ENCODE results near the gene SLC25A27. TPM values are rescaled to one million over a fixed set of nuclear protein-coding genes. Genes with fewer than 3 reads are reported as not detected.

SLC25A27 gene, protein sequence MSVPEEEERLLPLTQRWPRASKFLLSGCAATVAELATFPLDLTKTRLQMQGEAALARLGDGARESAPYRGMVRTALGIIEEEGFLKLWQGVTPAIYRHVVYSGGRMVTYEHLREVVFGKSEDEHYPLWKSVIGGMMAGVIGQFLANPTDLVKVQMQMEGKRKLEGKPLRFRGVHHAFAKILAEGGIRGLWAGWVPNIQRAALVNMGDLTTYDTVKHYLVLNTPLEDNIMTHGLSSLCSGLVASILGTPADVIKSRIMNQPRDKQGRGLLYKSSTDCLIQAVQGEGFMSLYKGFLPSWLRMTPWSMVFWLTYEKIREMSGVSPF
- polyA plus RNA-seq (2013, experiment 1 of 2), result 1.1 TPM
- 1.2 TPM for polyA plus RNA-seq (2013, experiment 2 of 2)

DNA sequence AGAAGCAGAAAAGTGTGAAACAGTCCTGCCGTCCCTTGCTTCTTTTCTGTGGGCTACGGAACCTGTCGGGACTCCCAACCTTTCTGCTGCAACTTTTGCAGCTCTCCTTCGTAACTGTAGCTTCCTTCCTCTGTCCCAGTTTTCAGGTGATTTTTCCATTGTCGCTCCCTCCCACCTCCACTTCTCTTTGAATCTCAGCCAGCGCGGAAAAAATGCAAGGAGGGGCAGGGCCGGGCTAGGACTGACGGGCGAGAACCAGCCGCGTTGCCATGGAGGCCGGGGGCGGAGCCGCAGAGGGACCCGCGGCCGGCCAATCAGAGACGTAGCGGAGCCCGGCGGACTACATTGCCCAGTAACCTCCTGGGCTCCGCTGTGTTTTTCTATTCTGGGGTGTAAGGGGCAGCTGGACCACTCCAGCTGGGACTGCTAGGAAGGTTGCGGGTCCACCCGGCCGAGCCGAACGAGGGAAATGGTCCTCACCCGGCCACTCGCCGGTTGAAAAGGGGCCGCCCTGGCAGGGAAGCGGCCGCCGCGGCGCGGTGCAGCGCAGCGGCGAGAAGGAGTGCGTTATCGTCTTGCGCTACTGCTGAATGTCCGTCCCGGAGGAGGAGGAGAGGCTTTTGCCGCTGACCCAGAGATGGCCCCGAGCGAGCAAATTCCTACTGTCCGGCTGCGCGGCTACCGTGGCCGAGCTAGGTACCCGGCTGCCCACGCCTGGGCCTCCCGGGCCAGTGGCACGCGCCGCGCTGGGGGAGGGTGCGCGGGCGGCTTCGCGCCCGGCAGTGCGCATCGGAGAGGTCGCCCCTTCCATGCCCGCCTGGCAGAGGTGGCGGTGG, at the start of gene SLC25A27, which contains the start of gene CYP39A1:
SLC25A27 (plus strand) TSS at position 373 of the 836 bp plus-strand sequence; CDS start at position 591, 218 bp downstream.
CYP39A1 (minus strand) TSS at position 216 of the 836 bp plus-strand sequence. CDS start 236 bp downstream, outside the sequence.
- Histone ChIP-seq H3K23ac (ENCODE audit: low read length) (no peak within 1 kb of the TSS), H2BK15ac (replicated peaks; ENCODE audit: low read depth) (no peak within 1 kb of the TSS), H3K4me2 (ENCODE audit: low read length) (peak within 1 kb of the TSS; percentile 93), H3K4ac (ENCODE audit: low read depth, low read length) (no peak within 1 kb of the TSS), H3K9ac (ENCODE audit: low read length) (peak within 1 kb of the TSS; percentile 70), H3K27me3 (ENCODE audit: insufficient read depth, low read length, poor library complexity) (no peaks in the 10 kb centered on the region), H3K18ac (ENCODE audit: low read length) (no peak within 1 kb of the TSS), H3K27ac (ENCODE audit: low read depth, low read length) (no peak within 1 kb of the TSS), H4K8ac (ENCODE audit: low read depth, low read length) (no peak within 1 kb of the TSS), H3K79me1 (ENCODE audit: low read length) (no peaks in the 10 kb centered on the region), H3K4me1 (ENCODE audit: control insufficient read depth, low read depth, low read length) (no peaks in the 10 kb centered on the region), H3K4me3 (ENCODE audit: low read length) (peak within 1 kb of the TSS; percentile 97), H2BK120ac (ENCODE audit: low read depth, low read length) (no peak within 1 kb of the TSS), H3K56ac (ENCODE audit: low read length) (peak within 1 kb of the TSS; percentile 77), H3K79me2 (ENCODE audit: control insufficient read depth, insufficient read depth, low read length) (no peaks in the 10 kb centered on the region), H2BK5ac (ENCODE audit: low read length) (no peak within 1 kb of the TSS), H2AK5ac (ENCODE audit: low read length) (no peak within 1 kb of the TSS), H4K5ac (ENCODE audit: low read length) (no peak within 1 kb of the TSS), H3K36me3 (ENCODE audit: control insufficient read depth, insufficient read depth, low read length) (no peaks in the 10 kb centered on the region)
- DNase-seq, result peak; percentile 96
- no CpG with 5 or more reads among the region's 72 CpGs for WGBS (ENCODE audit: extremely low coverage, insufficient coverage, low lambda C conversion rate)

- Histone ChIP-seq H3K4me1 (ENCODE audit: control insufficient read depth, low read depth, low read length) (no peaks in the 10 kb centered on the region), H4K8ac (ENCODE audit: low read depth, low read length) (no peak overlapping the region), H3K79me1 (ENCODE audit: low read length) (no peaks in the 10 kb centered on the region), H4K5ac (ENCODE audit: low read length) (no peak overlapping the region), H3K4me2 (ENCODE audit: low read length) (no peak overlapping the region), H3K18ac (ENCODE audit: low read length) (no peak overlapping the region), H3K27ac (ENCODE audit: low read depth, low read length) (no peak overlapping the region), H3K27me3 (ENCODE audit: insufficient read depth, low read length, poor library complexity) (no peaks in the 10 kb centered on the region), H2BK120ac (ENCODE audit: low read depth, low read length) (no peak overlapping the region), H3K9ac (ENCODE audit: low read length) (no peak overlapping the region), H2BK15ac (replicated peaks; ENCODE audit: low read depth) (no peak overlapping the region), H3K4me3 (ENCODE audit: low read length) (no peak overlapping the region), H2AK5ac (ENCODE audit: low read length) (no peak overlapping the region), H3K4ac (ENCODE audit: low read depth, low read length) (no peak overlapping the region), H3K56ac (ENCODE audit: low read length) (no peak overlapping the region), H2BK5ac (ENCODE audit: low read length) (no peak overlapping the region), H3K23ac (ENCODE audit: low read length) (no peak overlapping the region), H3K79me2 (ENCODE audit: control insufficient read depth, insufficient read depth, low read length) (no peaks in the 10 kb centered on the region), H3K36me3 (ENCODE audit: control insufficient read depth, insufficient read depth, low read length) (no peaks in the 10 kb centered on the region)
- DNase-seq, result no peak
- no CpG with 5 or more reads among the region's 3 CpGs for WGBS (ENCODE audit: extremely low coverage, insufficient coverage, low lambda C conversion rate)
Observed at GRCh38 chr6:46605091-46605797, 47.5 kb upstream of the SLC25A27 start.

GRCh38 chr6:46606338-46606737, 46.4 kb upstream of the SLC25A27 start:
- no peak overlapping the region for H2BK15ac ChIP-seq (replicated peaks; ENCODE audit: low read depth)
- H3K4ac ChIP-seq (ENCODE audit: low read depth, low read length), result no peak overlapping the region
- no peak overlapping the region for H2BK5ac ChIP-seq (ENCODE audit: low read length)
- H3K18ac ChIP-seq (ENCODE audit: low read length), result no peak overlapping the region
- H2AK5ac ChIP-seq (ENCODE audit: low read length), result no peak overlapping the region
- H4K5ac ChIP-seq (ENCODE audit: low read length), result no peak overlapping the region
- H3K36me3 ChIP-seq (ENCODE audit: control insufficient read depth, insufficient read depth, low read length), result no peaks in the 10 kb centered on the region
- no peak overlapping the region for H3K9ac ChIP-seq (ENCODE audit: low read length)
- no peak overlapping the region for H3K56ac ChIP-seq (ENCODE audit: low read length)
- no peak overlapping the region for H3K23ac ChIP-seq (ENCODE audit: low read length)
- no peak overlapping the region for H4K8ac ChIP-seq (ENCODE audit: low read depth, low read length)
- H3K27ac ChIP-seq (ENCODE audit: low read depth, low read length), result no peak overlapping the region
- H3K4me1 ChIP-seq (ENCODE audit: control insufficient read depth, low read depth, low read length), result no peaks in the 10 kb centered on the region
- no peak overlapping the region for H2BK120ac ChIP-seq (ENCODE audit: low read depth, low read length)
- no peak overlapping the region for H3K4me3 ChIP-seq (ENCODE audit: low read length)
- no peaks in the 10 kb centered on the region for H3K27me3 ChIP-seq (ENCODE audit: insufficient read depth, low read length, poor library complexity)
- no peaks in the 10 kb centered on the region for H3K79me2 ChIP-seq (ENCODE audit: control insufficient read depth, insufficient read depth, low read length)
- no peak for DNase-seq
- no peak overlapping the region for H3K4me2 ChIP-seq (ENCODE audit: low read length)
- WGBS (ENCODE audit: extremely low coverage, insufficient coverage, low lambda C conversion rate), result no CpG with 5 or more reads among the region's 3 CpGs
- H3K79me1 ChIP-seq (ENCODE audit: low read length), result no peaks in the 10 kb centered on the region

- WGBS (ENCODE audit: extremely low coverage, insufficient coverage, low lambda C conversion rate), result no CpG with 5 or more reads among the region's 3 CpGs
- Histone ChIP-seq H2BK5ac (ENCODE audit: low read length) (no peak overlapping the region), H3K36me3 (ENCODE audit: control insufficient read depth, insufficient read depth, low read length) (no peaks in the 10 kb centered on the region), H3K23ac (ENCODE audit: low read length) (no peak overlapping the region), H3K18ac (ENCODE audit: low read length) (no peak overlapping the region), H3K9ac (ENCODE audit: low read length) (no peak overlapping the region), H3K4me1 (ENCODE audit: control insufficient read depth, low read depth, low read length) (no peaks in the 10 kb centered on the region), H3K79me1 (ENCODE audit: low read length) (no peaks in the 10 kb centered on the region), H2AK5ac (ENCODE audit: low read length) (no peak overlapping the region), H3K4ac (ENCODE audit: low read depth, low read length) (no peak overlapping the region), H3K27ac (ENCODE audit: low read depth, low read length) (no peak overlapping the region), H3K27me3 (ENCODE audit: insufficient read depth, low read length, poor library complexity) (no peaks in the 10 kb centered on the region), H2BK15ac (replicated peaks; ENCODE audit: low read depth) (no peak overlapping the region), H4K5ac (ENCODE audit: low read length) (no peak overlapping the region), H3K4me2 (ENCODE audit: low read length) (no peak overlapping the region), H3K4me3 (ENCODE audit: low read length) (no peak overlapping the region), H3K56ac (ENCODE audit: low read length) (no peak overlapping the region), H3K79me2 (ENCODE audit: control insufficient read depth, insufficient read depth, low read length) (no peaks in the 10 kb centered on the region), H4K8ac (ENCODE audit: low read depth, low read length) (no peak overlapping the region), H2BK120ac (ENCODE audit: low read depth, low read length) (no peak overlapping the region)
- no peak for DNase-seq
Observed at GRCh38 chr6:46610862-46611553, 41.8 kb upstream of the SLC25A27 start.

- no peaks in the 10 kb centered on the region for H3K79me1 ChIP-seq (ENCODE audit: low read length)
- no peak overlapping the region for H3K4me2 ChIP-seq (ENCODE audit: low read length)
- no peak overlapping the region for H3K18ac ChIP-seq (ENCODE audit: low read length)
- H2AK5ac ChIP-seq (ENCODE audit: low read length), result no peak overlapping the region
- DNase-seq, result no peak
- no peaks in the 10 kb centered on the region for H3K27me3 ChIP-seq (ENCODE audit: insufficient read depth, low read length, poor library complexity)
- H4K5ac ChIP-seq (ENCODE audit: low read length), result no peak overlapping the region
- no peaks in the 10 kb centered on the region for H3K79me2 ChIP-seq (ENCODE audit: control insufficient read depth, insufficient read depth, low read length)
- no peak overlapping the region for H2BK5ac ChIP-seq (ENCODE audit: low read length)
- no peak overlapping the region for H3K4me3 ChIP-seq (ENCODE audit: low read length)
- no peak overlapping the region for H3K9ac ChIP-seq (ENCODE audit: low read length)
- H3K27ac ChIP-seq (ENCODE audit: low read depth, low read length), result no peak overlapping the region
- H2BK120ac ChIP-seq (ENCODE audit: low read depth, low read length), result no peak overlapping the region
- no peak overlapping the region for H3K23ac ChIP-seq (ENCODE audit: low read length)
- H4K8ac ChIP-seq (ENCODE audit: low read depth, low read length), result no peak overlapping the region
- no CpG with 5 or more reads among the region's 2 CpGs for WGBS (ENCODE audit: extremely low coverage, insufficient coverage, low lambda C conversion rate)
- no peak overlapping the region for H3K4ac ChIP-seq (ENCODE audit: low read depth, low read length)
- no peak overlapping the region for H2BK15ac ChIP-seq (replicated peaks; ENCODE audit: low read depth)
- no peaks in the 10 kb centered on the region for H3K36me3 ChIP-seq (ENCODE audit: control insufficient read depth, insufficient read depth, low read length)
- H3K56ac ChIP-seq (ENCODE audit: low read length), result no peak overlapping the region
- H3K4me1 ChIP-seq (ENCODE audit: control insufficient read depth, low read depth, low read length), result no peaks in the 10 kb centered on the region
Observed at GRCh38 chr6:46612645-46613044, 40.1 kb upstream of the SLC25A27 start.
